ENCODE results near the gene PTPN2. TPM values are rescaled to one million over a fixed set of nuclear protein-coding genes. Genes with fewer than 3 reads are reported as not detected.
"Not testable (repeated sequence)": the region's sequence is repeated elsewhere in the genome, so short reads cannot be mapped to it uniquely, and the experiment has no call there.

Gene PTPN2
- polyA plus RNA-seq, 1 donor, result 27.0 TPM

- DNase-seq (ENCODE audit: low read depth), result no peak
Observed at GRCh38 chr18:12825230-12825629, 58.8 kb downstream of the PTPN2 start.

DNA sequence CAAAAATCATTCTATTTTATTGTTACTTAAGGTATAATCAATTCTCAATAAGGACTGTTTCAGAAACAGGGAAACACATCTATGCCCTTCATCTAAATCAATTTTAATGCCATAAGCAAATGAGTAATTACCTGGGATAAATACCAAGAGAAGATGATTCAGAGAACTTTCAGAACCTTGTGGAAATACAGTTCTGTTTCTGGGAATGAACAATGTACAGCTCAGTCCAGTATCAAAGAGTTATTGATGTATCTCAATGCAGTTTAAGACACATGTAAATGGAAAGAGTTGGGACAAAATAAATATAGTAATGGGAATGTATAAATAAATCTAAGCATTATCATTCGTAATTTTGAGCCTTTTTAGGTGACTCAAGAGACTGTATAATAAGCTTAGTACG is 60.1 kb downstream of the PTPN2 start:
- no peak for DNase-seq (ENCODE audit: low read depth)

GRCh38 chr18:12821408-12821807 is 62.6 kb downstream of the PTPN2 start:
- no peak for DNase-seq (ENCODE audit: low read depth)

DNA sequence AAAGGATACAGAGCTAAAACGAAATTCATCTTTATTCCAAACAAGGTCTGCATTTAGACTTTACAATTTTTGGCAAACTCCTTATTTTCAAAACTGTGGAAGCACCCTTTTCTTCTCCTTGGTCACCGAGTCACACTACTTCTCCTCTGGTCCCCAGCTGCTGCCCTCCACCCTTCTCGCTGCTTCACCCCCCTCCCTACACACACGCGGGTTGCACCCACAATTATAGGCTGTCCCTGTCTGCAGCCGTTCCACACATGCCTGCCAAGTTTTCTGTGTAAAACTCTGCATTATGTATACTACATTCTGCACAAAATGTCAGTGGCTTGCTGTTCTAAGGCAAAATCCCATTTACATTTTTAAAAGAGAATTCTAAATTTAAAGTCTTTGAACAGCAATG is 63.5 kb downstream of the PTPN2 start:
- no peak for DNase-seq (ENCODE audit: low read depth)

- no peak for DNase-seq (ENCODE audit: low read depth)
Observed at GRCh38 chr18:12819841-12820240, 64.2 kb downstream of the PTPN2 start.

- DNase-seq (ENCODE audit: low read depth), result no peak
Observed at GRCh38 chr18:12819322-12819721, 64.7 kb downstream of the PTPN2 start.

DNA sequence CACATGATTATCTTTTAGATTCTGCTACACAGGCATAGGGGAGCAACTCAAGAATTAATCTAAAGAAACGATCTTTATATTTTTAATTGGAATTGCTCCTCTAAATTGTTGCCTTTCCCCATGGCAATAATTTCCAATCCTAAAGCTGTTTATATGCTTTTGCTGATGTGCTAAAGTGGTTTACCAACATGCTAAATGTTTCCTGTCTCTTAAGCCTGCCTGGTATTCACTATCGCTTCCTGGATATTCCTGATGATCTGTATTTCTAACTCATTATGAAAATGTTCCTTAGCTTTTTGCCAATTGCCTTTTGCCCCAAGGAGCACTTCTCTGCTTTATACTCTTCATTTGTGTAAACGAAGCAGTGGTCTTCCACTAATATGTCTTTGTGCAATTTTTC is 65.8 kb downstream of the PTPN2 start:
- DNase-seq (ENCODE audit: low read depth), result no peak

GRCh38 chr18:12816451-12816850 is 67.6 kb downstream of the PTPN2 start:
- DNase-seq (ENCODE audit: low read depth), result no peak

GRCh38 chr18:12811191-12811950 is 72.7 kb downstream of the PTPN2 start:
- DNase-seq (ENCODE audit: low read depth), result no peak

DNA sequence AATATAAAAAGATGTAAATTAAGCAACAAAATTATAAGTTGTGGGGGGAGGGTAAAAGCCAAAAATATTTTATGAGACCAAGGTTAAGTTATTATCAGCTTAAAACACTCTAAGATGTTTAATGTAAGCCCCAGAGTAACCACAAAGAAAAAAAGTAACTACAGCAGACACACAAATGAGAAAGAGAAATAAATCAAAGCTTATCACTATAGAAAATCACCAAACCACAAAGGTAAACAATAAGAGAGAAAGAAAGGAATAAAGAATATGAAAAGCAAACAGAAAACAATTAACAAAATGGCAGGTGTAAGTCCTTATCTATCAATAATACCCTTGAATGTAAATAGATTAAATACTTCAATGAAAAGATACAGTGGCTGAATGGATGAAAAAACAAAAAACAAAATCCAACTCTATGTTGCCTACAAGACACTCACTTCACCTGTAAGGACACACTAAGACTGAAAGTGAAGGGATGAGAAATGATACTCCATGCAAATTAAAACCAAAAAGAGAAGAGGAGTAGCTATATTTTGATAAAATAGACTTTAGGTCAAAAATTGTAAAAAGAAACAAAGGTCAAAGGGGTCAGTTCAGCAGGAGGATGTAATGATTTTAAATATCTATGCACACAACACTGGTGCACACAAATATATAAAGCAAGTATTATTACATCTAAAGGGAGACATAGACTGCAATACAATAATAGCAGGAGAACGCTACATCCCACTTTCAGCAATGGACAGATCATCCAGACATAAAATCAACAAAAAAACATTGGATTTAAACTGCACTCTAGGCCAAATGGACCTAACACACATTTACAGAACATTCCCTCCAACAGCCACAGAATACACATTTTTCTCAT is 80.7 kb downstream of the PTPN2 start:
- DNase-seq (ENCODE audit: low read depth), result no peak

DNA sequence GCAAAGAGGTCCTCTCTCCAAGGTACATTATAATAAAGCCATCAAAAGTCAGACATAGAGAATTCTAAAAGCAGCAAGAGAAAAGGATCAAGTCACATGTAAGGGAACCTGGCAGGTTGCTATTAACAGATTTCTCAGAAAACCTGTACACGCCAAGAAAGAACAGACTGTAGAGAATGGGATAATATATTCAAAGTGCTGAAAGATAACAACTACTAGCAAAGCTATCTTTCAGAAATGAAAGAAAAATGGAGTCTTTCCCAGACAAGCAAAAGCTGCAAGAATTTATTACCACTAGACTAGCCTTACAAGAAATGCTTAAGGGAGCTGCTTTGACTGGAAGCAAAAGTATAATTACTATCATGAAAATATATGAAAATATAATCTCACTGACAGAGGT is 81.5 kb downstream of the PTPN2 start:
- DNase-seq (ENCODE audit: low read depth), result no peak

DNA sequence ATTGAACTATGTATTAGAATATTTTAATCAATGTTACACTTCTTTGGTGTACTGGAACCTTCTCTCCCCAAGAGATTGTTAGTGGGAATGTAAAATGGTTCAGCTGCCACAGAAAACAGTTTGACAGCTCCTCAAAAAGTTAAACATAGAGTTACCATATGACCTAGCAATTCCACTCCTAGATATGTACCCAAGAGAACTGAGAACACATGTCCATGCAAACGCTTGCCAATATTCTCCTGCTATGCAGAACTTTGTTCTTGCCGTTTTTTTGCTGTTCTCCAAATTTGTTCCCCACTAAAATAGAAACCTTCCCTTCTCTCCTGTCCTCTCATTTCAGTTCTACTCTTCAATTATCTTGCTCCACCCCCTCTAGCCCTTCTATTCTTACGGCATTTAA is 87.6 kb downstream of the PTPN2 start:
- no peak for DNase-seq (ENCODE audit: low read depth)

DNA sequence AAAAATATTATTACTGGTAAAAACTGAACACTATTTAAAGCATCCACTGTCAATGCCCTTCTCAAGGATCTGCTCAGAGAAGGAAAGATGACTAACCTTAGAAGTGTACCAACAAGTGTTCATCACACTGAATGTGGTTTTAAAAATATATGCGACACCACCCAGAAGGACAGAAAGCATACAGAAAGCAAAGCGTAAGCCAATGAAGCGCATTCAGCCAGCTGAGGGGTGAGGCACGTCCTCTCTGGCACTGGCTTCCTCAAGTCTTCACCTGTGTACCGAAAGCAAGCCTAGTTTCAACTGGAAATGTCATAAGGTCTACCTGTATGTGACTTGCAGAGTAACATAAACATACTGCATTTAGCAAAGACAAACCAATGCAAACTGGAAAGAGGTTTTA is 92.4 kb downstream of the PTPN2 start:
- no peak for DNase-seq (ENCODE audit: low read depth)

DNA sequence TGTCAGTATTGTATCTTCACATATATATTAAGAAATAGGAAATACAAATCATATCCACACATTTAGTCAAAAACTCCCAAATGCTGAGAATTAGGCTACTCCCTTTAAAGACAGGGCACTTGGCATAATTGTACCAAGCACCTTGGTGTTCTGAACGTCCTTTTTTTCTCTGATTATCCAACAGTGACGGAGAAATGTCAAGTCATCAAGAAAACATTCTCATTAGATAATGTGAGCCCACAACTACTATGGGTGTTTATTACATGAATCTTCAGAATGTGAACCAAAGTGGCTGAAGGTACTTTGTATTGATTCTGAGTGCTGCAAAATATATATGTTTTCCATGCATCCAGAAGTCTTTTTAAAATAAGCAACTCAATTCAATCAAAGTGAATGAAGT is 97.4 kb downstream of the PTPN2 start:
- DNase-seq (ENCODE audit: low read depth), result no peak

- DNase-seq (ENCODE audit: low read depth), result no peak
Observed at GRCh38 chr18:12783524-12783923, 100.5 kb downstream of the PTPN2 start.

GRCh38 chr18:12782521-12782920 is 101.5 kb downstream of the PTPN2 start:
- DNase-seq (ENCODE audit: low read depth), result no peak

GRCh38 chr18:12779456-12779855 is 104.6 kb downstream of the PTPN2 start:
- DNase-seq (ENCODE audit: low read depth), result no peak

DNA sequence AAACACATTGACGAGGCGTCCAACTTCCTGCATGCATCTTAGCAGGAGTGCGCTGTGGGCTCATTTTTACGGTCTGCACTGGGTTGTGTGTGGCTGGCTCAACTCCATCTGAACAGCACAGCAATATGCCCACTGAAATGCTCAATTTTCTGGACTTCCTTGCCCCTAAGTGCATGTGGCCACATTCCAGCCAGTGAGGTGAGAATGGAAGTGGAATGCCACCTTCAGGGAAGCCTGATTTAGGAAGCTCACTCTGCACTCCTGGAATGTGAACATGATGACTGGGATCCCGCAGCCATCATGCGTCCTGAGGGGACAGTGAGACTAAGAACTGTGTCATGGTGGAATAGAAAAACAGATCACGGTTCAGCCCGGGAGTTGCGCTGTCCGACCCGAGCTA is 105.0 kb downstream of the PTPN2 start:
- no peak for DNase-seq (ENCODE audit: low read depth)

DNA sequence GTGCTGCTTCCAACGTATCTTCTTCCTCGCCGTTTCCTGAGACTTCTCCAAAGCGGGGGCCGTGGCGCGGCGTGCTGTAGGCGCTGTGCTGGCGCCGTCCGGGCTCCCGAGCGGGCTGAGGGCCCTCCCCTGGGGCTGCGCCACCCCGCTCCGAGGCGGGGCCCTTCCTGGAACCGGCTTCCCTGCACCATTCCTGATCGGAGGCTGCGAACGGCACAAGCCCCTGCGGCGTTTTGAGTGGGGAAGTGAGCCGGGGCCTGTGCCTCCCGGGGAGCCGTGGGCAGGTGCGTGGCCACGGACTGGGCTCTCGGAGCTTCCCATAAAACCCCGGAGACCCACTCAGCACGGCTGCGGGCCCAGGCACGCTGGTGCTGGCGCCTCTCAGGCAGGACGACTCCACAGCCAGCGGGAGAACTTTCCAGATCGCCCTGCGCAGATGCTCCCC is 106.5 kb downstream of the PTPN2 start:
- no peak for DNase-seq (ENCODE audit: low read depth)

- DNase-seq (ENCODE audit: low read depth), result no peak
Observed at GRCh38 chr18:12776821-12777471, 107.1 kb downstream of the PTPN2 start.

DNA sequence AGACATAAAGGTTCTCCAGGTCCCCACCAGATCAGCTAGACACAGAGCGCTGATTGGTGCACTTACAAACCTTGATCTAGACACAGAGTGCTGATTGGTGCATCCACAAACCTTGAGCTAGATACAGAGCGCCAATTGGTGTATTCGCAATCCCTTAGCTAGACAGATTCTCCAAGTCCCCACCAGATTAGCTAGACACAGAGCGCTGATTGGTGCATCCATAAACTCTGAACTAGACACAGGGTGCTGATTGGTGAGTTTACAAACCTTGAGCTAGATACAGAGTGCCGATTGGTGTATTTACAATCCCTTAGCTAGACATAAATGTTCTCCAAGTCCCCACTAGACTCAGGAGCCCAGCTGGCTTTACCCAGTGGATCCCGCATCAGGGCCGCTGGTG is 107.6 kb downstream of the PTPN2 start:
- not testable (repeated sequence) for DNase-seq (ENCODE audit: low read depth)

DNA sequence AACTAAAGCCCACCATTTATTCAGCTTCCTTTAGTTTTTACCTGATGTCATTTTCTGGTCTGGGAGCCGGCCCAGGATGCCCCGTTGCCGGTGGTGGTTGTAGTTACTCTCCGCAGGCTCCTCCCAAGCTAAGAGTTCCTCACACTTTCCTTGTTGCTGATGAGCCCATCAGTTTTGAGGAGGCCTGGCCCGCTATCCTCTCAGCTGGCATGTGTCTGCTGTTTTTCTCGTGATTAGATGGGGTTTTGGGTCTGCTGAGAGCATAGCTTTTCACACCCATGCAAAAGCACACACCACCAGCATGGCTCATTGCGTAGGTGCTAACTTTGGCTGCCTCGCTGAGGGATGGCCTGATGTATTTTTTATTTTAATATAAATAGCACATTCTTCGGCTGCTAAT is 109.1 kb downstream of the PTPN2 start:
- no peak for DNase-seq (ENCODE audit: low read depth)

DNA sequence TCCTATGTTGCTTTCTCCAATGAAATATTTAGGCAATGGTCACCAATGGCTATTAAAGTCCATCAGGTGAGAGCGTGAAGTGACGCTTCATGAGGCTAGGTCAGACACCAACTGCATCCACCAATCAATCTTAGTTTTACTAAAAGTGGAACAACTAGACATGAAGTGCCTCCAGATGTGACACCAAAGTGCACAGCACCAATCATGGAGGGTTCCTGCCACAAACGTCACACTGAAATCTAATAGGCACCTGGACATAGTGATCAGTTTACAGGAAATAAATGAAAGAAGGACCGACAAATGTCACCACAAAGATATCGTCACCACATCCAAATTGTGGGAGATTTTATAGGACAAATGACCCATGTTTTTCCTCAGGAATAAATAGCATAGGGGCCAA is 110.7 kb downstream of the PTPN2 start:
- no peak for DNase-seq (ENCODE audit: low read depth)

Measured in forelimb muscle (tissue), 1 donor.